GM12872 (cell line): ENCODE results near the gene HDAC10.
A peak's percentile ranks its signal among the peaks of the same experiment; 100 is the strongest.

Experiments used
- TF ChIP-seq, protein P1 (sequence below): IDR thresholded peaks from 3 replicates; pipeline ENCODE4 v1.5.1; 2011; ENCODE audit warnings: low read depth, mild to moderate bottlenecking, low read length, moderate library complexity; ENCODE audit not compliant: insufficient read depth

Gene HDAC10

DNA sequence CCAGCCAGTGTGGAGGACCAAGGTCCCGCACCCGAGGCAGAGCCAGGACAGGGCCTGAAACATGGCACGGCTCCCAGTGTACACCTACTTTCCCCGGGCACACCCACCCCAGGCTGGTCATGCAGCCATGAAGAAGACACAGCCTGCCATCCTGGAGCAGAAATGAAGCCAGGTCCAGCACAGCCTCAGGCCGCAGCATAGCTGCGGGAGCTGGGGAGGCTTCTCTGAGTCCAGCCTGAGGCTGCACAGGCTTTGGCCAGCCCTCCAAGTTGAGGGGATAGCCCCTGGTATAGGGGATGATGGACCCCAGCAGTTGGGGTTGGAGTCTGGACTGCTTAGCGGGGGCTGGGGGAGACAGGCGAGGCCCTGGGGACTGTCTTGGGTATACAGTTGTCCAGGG lies 2.9 kb upstream of the HDAC10 start:
- TF ChIP-seq, protein P1, sequence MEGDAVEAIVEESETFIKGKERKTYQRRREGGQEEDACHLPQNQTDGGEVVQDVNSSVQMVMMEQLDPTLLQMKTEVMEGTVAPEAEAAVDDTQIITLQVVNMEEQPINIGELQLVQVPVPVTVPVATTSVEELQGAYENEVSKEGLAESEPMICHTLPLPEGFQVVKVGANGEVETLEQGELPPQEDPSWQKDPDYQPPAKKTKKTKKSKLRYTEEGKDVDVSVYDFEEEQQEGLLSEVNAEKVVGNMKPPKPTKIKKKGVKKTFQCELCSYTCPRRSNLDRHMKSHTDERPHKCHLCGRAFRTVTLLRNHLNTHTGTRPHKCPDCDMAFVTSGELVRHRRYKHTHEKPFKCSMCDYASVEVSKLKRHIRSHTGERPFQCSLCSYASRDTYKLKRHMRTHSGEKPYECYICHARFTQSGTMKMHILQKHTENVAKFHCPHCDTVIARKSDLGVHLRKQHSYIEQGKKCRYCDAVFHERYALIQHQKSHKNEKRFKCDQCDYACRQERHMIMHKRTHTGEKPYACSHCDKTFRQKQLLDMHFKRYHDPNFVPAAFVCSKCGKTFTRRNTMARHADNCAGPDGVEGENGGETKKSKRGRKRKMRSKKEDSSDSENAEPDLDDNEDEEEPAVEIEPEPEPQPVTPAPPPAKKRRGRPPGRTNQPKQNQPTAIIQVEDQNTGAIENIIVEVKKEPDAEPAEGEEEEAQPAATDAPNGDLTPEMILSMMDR, result no peak

DNA sequence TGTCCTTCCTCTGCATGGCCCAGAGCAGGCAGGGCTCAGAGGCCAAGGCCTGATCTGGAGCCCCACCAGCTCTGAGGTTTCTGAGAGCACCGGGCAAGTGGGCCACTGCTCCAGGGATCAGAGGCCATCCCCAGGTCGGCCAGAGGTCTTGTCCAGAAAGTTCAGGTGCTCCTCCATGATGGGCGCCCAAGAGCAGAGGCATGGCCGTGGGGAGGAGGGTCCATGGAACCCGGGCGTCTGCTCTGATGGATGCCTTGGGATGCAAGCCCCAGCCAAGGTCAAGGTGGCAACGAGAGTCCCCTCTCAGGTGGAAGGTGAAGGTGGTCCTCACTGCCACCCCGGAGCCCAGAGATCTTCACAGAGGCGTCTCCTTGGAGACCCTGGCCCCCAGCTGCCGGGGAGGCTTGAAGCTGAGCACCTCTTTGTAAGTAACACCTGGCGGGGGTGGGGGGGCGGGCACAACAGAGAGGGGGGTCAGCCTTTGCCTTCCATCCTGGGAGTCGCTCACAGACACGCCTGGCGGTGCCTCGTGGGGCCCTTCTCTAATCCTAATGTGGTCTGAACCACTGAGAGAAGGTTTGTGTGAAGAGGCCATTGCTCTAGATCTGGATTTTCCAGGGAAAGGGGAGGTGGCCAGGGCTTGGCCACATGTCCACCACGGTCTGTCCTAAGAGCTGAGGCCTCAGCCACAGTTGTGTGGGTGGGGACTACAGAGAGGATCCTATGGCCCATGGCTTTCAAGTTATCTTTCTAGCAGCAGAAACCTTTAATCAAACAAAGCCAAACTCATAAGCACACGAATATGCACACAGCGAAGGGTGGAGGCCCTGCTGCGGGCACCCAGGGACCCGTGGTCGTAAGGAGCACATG lies 2.2 kb upstream of the HDAC10 start:
- TF ChIP-seq, protein P1, result no peak

DNA sequence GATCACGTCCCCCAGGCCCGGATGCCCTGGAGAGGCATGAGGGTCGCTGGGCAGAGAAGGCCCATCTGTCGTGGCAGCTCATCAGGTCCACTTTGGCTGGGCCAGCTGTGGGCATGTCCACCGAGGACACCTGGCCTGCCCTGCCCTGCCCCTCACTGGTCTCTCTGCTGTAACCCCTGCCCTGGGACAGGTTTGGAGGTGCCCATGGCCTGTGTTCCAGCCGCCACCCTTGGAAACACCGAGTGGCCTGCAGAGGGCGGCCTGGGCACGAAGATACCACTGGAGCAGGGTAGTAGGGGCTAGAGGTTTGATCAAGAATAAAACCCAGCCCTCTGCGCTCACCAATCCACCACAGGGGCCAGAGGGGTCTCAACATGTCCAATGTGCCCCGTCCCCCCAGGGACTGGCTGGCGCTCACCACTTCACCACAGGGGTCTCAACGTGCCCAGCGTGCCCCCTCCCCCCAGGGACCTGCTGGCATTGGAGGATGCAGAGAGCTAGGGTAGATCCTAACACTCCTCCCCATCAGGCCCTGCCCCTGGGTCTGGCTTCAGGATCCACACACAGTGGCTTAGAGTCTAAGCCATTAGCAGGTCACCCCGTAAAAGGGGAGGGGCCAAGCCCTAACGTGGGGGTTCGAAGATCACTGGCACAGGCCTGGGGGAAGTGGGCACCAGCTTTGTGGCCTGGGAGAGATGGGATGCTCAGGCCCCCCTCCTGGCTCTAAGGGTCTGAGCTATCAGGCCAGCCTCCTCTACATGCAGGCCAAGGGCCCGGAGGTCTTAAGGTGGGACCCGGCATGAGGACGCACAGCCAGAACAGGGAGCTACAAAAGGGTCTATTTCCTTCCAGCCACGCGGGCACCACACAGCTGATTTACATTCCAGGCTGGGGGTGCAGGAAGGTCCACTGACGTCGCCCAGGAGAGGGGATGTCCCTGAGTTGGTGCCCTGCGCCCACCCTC lies 1.3 kb upstream of the HDAC10 start:
- TF ChIP-seq, protein P1, result peak; percentile 74

DNA sequence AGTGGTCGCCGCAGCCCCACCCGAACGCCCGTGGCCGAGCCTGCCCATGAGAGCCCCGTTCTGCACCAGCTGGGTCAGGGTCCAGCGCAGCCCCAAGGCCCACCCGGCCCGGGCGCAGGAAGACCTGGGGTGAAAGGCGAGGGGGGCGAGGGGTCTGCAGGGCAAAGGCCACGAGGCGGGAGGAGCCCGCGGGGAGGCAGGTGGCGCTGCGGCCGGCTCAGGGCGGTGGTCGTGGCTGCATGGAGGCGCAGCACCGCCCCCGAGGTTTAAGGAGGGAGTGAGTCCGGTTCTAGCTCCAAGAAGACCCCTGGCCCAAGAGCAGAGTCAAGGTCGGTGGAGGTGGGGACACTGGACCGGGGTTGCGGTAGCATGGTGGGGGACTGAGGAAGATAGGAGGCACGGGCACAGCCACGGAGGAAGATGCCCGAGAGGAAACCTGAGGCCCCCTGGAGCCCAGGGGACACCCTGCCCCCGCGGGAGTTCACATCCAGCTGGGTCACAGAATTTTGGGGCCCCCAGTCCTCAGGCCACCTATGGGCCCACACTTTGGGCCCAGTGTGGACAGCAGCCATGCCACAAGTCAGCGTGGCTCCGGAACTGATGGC lies 514 bp upstream of the HDAC10 start:
- TF ChIP-seq, protein P1, result no peak

DNA sequence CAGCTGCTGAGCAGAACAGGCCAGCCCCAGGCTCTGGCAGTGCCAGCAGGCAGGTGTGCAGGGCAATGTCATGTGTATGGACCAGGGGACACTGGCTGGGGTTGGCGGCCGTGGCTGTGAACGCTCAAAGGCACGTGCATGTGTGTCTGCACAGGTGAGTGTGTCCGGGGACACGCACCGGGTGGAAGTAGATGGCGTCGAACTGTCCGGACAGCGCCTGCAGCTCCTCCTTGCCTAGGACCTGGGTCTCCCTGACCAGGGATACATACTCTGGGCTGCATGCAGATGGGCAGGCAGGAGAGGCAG lies 863 bp downstream of the HDAC10 start:
- TF ChIP-seq, protein P1, result no peak

DNA sequence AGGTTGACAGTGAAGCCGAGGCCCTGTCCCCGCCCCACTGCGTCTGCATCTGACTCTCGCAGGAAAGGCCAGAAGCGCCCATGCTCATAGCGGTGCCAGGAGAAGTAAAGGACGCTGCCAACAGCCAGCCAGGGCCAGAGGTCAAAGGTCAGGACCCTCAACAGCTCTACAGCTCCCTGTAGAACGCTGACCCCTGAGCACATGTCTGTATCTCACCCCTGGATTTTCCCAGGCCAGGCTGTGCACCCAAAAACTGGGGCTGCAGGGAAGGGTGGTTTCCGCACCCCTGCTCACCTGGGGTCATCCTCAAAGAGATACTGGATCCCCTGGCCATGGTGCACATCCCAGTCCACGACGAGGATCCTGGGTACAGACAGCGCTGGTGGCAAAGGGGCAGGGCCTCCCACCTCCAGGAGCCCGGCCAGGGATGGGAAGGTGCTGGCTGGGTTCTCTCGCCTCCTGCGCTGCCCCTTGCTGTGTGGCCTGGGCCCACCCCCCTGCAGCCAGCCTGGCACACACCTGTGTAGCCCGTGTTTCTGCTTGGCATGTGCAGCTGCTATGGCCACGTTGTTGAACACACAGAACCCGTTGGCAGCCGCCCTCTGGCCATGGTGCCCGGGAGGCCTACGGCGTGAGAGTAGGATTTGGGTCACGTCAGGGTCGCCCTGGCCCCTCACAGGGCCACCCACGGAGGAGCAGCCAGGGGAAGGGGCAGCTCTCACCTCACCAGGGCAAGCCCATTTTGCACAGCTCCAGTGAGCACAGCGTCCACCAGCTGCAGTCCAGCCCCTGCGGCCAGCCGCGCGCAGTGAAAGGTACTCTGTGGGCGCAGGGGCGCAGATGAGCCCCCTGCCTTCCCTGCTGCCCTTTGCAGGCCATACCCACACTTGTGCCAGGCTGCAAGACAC lies 1.5 kb downstream of the HDAC10 start:
- TF ChIP-seq, protein P1, result no peak
